SJCRH30 (cell line): ENCODE data around the gene EIF2B5. TPM values are rescaled to one million over a fixed set of nuclear protein-coding genes. Genes with fewer than 3 reads are reported as not detected.
"Not testable (repeated sequence)": the region's sequence is repeated elsewhere in the genome, so short reads cannot be mapped to it uniquely, and the experiment has no call there.

Experiments
- DNase-seq, 2 experiments: peaks; one replicate each; pipeline ENCODE4 v3.0.0-alpha.2; 2015 to 2020
- H3K27ac ChIP-seq: fragments of 250-450 bp; sonication (Bioruptor Pico); 2 replicates; pipeline ENCODE4 v1.5.1; 2020; ENCODE audit warnings: mild to moderate bottlenecking, moderate library complexity
- H3K27me3 ChIP-seq: fragments of 250-450 bp; sonication (Bioruptor Pico); 2 replicates; pipeline ENCODE4 v1.5.1; 2020; ENCODE audit warnings: mild to moderate bottlenecking, moderate library complexity
- H3K36me3 ChIP-seq: fragments of 250-450 bp; sonication (Bioruptor Pico); 2 replicates; pipeline ENCODE4 v1.5.1; 2020; ENCODE audit warnings: mild to moderate bottlenecking, moderate library complexity
- H3K4me1 ChIP-seq: fragments of 250-450 bp; sonication (Bioruptor Pico); 2 replicates; pipeline ENCODE4 v1.5.1; 2020; ENCODE audit warnings: mild to moderate bottlenecking, moderate library complexity
- H3K4me3 ChIP-seq: fragments of 250-450 bp; sonication (Bioruptor Pico); 2 replicates; pipeline ENCODE4 v1.5.1; 2020; ENCODE audit warnings: mild to moderate bottlenecking, moderate library complexity
- H3K9me3 ChIP-seq: fragments of 250-450 bp; sonication (Bioruptor Pico); replicated peaks from 2 replicates; pipeline ENCODE4 v1.5.1; 2020; ENCODE audit warnings: mild to moderate bottlenecking, moderate library complexity
- total RNA-seq: library from RNA; depleted of rRNA; stranded (reverse); fragments of >200 nt; shearing (Covaris generic); gene quantifications from 2 replicates; pipeline ENCODE4 v1.2.3, GENCODE V29; 2014

EIF2B5 gene
- total RNA-seq, 1 experiment from 2014 or later = 43.0 TPM

DNA sequence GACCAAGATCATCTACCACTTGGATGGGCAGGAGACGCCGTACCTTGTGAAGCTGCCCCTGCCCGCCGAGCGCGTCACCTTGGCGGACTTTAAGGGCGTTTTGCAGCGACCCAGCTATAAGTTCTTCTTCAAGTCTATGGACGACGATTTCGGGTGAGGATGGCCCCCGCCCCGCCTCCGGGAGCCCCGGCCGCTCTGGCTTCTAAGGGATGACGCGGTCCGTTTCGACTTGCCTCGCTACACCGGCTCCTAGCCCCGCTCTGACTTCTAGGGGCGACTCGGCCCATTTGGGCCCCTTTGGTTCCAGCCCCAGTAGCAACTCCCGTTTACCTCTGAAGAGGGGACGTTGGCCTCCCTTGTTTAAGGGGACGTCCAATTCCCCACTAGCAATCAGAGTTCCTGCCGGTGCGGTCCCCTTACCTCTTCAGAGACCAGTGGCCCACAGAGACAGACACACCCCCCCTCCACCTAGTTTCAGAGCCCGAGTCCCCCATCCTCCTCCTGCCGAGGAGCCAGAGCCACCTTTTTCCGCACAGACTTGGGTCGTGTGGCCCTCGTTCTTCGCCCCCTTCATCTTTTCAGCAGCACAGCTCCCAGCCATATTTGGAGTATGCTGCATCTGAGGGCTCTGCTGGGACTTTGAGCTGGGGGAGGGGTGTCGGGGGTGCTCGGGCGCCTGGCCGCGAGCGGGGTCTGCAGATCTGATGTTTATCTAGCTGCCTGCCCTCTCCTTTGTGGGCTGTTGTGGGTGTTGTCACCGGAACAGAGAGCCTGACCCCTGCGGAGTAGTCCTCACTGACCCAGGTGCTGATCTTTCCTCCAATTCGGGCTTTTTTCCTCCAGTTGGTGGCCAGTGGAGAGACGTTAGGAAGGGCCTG lies 20.7 kb downstream of the EIF2B5 start:
- Histone ChIP-seq H3K36me3 (peaks cover 3% of the 10 kb centered on the region; the same call in 1 of the 2 replicates), H3K27me3 (no peaks in the 10 kb centered on the region), H3K4me1 (peaks cover 7% of the 10 kb centered on the region; the same call in 1 of the 2 replicates), H3K9me3 (no peaks in the 10 kb centered on the region), H3K4me3 (peak overlapping the region; percentile 98), H3K27ac (peak overlapping the region; percentile 71)
- peak; percentile 29 to 40 for DNase-seq

DNA sequence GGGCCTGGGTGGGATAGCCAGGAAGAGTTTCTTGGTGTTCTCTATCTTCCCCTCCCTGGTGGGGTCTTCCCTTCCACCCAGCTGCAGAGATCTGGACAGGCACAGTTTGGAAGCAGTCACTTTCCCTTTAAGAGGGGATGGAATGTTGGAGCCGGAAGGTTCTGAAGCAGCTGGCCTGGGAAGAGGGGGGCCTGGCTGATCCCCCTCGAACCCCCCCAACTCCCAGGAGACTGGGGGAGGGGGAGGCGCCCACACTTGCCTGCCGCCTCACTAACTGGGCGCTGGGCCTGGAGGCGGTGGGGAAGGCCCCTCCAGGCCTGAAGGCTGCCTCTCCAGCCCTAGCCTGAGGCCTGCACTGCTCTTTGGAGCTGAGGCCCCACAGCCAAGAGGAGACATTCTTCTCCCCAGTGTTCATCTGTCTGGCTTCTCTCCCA lies 21.4 kb downstream of the EIF2B5 start:
- Histone ChIP-seq H3K36me3 (peaks cover 3% of the 10 kb centered on the region; the same call in 1 of the 2 replicates), H3K4me1 (peaks cover 7% of the 10 kb centered on the region; the same call in 1 of the 2 replicates), H3K9me3 (no peaks in the 10 kb centered on the region), H3K27ac (peak overlapping the region; percentile 71; the same call in 1 of the 2 replicates), H3K27me3 (no peaks in the 10 kb centered on the region), H3K4me3 (peak overlapping the region; percentile 98)
- peak; percentile 81 to 84 for DNase-seq

DNA sequence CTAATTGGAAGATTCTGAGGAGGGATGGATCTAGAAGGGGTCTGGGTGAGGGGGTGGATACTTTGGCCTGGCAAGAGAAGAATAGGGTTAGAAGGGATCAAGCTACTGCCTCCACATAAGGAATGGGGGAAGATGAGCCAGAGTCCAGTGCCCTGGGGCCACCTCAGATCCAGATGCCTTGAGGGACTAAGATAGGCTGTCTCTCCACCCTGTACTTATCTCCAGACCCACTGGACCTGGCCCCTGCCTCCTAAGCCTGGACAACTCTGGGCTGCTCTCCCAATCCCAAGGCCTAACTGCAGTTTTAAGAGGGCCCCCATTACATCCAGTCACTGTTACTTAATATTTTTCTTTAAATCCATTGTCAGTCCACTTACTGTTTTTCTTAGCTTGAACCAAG lies 22.0 kb downstream of the EIF2B5 start:
- H3K27me3 ChIP-seq = no peaks in the 10 kb centered on the region
- no peak overlapping the region; the same call in 1 of the 2 replicates for H3K27ac ChIP-seq
- H3K36me3 ChIP-seq = peaks cover 3% of the 10 kb centered on the region; the same call in 1 of the 2 replicates

DNA sequence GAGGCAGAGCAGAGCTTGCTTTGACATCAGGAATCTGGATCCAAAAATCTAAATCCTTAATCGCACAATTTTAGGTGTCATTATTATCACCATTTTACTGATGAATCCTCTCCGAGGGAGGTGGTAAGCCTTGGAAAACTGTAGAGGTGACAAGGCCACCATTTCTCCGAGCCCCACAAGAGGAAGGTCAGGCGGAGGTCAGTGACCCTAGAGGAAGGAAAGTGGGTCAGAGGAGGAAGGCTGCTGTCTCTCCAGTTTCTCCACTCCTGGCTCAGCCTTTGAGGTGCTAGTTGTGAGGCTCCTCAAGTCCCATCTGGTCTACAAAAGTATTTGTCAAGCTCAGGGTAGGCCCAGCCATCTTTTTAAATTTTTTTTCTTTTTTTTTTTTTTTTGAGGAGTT lies 23.2 kb downstream of the EIF2B5 start:
- peaks cover 3% of the 10 kb centered on the region; the same call in 1 of the 2 replicates for H3K36me3 ChIP-seq
- H3K27ac ChIP-seq = no peak overlapping the region
- no peak overlapping the region for H3K4me3 ChIP-seq
- H3K4me1 ChIP-seq = peaks cover 6% of the 10 kb centered on the region; the same call in 1 of the 2 replicates
- no peaks in the 10 kb centered on the region for H3K27me3 ChIP-seq
- H3K9me3 ChIP-seq = no peaks in the 10 kb centered on the region
- DNase-seq = no peak

More for the DNA sequence above, 22.0 kb downstream of the EIF2B5 start:
- peaks cover 7% of the 10 kb centered on the region; the same call in 1 of the 2 replicates for H3K4me1 ChIP-seq
- DNase-seq = no peak
- H3K9me3 ChIP-seq = no peaks in the 10 kb centered on the region
- peak overlapping the region; percentile 98 for H3K4me3 ChIP-seq

DNA sequence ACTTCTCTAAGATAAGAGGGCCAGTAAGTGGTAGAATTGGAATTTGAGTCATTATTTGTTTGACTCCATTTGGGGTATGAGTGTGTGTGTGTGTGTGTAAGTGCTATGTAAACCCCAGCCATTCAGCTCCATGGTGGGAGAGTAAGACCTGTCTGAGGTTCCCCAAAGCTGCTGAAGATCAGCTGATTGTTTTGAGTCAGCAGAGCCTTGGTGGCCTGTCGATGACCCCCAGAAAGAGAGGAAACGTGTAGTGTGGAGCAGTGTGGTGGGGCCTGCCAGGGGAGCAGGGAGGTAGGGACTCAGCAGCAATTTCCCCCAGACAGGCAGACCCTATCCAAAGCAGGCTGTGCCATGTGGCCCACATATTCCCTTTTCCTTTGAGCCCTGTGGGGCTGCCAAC lies 25.3 kb downstream of the EIF2B5 start:
- Histone ChIP-seq H3K9me3 (no peaks in the 10 kb centered on the region), H3K4me3 (no peak overlapping the region), H3K4me1 (0 out of 2 replicates have a peak, but pooled peaks cover 4% of the 10 kb centered on the region), H3K27me3 (no peaks in the 10 kb centered on the region), H3K36me3 (peaks cover 19% of the 10 kb centered on the region), H3K27ac (no peak overlapping the region)
- DNase-seq = no peak

DNA sequence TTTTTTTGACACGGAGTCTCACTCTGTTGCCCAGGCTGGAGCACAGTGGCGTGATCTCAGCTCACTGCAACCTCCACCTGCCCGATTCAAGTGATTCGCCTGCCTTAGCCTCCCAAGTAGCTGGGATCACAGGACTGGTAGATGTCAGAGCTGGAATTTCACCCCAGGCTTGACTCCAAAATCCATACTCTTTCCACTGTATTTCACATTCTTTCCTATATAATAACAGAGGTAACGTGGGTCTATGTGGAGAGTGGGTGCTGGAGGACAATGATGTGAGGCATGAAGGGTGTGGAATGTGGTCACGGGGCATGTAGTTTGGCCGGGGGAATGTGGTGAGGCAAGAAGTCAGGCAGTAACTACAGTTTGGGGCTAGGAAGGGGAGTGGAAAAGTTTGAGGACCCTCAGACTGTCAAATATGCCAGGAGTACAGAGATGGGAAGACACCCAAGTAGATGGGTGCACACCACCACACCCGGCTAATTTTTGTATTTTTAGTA lies 27.5 kb downstream of the EIF2B5 start:
- not testable (repeated sequence) for DNase-seq, H3K4me3 ChIP-seq, H3K9me3 ChIP-seq, H3K27ac ChIP-seq, H3K4me1 ChIP-seq, H3K27me3 ChIP-seq
- H3K36me3 ChIP-seq = peaks cover 37% of the 10 kb centered on the region

DNA sequence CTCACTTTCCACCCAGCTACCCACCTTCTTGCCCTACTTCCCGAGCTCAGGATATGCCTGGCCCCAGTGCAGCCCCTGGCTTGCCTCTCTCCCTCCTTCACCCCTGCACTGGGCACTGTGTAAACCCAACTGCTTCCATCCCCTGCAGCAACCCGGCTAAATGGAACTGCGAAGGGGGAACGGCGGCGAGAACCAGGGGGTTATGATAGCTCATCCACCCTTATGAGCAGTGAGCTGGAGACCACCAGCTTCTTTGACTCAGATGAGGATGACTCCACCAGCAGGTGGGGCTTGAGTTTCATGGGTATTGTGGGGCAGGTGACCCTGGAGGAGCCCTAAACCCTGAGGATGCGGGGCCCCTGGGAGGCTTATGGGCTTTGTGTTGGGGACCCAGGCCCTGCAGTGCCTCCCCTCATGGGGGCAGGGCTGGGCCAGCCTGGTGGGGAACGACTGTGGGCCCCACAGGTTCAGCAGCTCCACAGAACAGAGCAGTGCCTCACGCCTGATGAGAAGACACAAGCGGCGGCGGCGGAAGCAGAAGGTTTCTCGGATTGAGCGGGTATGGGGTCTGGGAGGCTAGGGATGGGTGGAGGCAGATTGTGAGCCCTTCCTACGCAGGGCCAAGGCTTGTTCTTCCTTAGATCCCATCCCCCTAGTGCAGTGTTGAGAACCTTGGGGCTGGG lies 29.6 kb downstream of the EIF2B5 start:
- Histone ChIP-seq H3K27me3 (no peaks in the 10 kb centered on the region), H3K36me3 (peaks cover 53% of the 10 kb centered on the region), H3K4me1 (no peaks in the 10 kb centered on the region), H3K9me3 (no peaks in the 10 kb centered on the region), H3K4me3 (no peak overlapping the region), H3K27ac (no peak overlapping the region)
- DNase-seq = no peak

DNA sequence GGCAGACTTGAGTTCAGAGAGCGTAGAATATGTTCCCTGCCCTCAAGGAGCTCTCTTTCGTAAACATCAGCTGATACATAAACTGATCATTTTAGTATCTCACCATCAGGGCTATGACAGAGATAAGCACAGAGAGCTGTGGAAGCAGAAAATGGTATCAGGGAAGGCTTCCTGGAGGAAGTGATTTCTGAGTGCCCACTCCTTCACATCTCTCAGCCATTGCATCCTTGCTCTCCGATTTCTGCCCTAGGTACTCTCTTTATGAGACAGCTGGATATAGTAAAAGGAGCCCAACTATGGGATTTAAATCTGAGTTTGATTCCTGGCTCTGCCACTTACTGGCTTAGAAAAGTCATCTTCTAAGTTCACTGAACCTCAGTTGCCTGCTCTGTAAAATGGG lies 30.4 kb downstream of the EIF2B5 start:
- Histone ChIP-seq H3K4me3 (no peak overlapping the region), H3K27me3 (no peaks in the 10 kb centered on the region), H3K27ac (no peak overlapping the region), H3K36me3 (peaks cover 51% of the 10 kb centered on the region), H3K9me3 (no peaks in the 10 kb centered on the region), H3K4me1 (no peaks in the 10 kb centered on the region)
- DNase-seq = no peak

DNA sequence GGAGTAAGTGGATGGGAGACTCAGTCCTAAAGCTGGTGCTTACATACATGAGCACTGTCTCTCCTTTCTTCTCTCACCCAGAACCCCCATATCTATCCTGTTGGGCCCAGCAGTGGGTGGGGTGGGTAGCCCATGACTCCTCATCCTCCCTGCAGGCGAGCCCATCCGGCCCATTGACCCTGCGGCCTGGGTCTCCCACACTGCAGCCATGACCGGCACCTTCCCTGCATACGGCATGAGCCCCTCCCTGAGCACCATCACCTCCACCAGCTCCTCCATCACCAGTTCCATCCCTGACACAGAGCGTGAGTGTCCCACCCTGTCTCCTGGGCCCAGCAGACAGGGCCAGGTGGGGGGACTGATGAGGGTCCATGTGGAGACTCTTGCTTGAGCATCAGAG lies 31.5 kb downstream of the EIF2B5 start:
- no peaks in the 10 kb centered on the region for H3K27me3 ChIP-seq
- H3K4me1 ChIP-seq = no peaks in the 10 kb centered on the region
- no peaks in the 10 kb centered on the region for H3K9me3 ChIP-seq
- peaks cover 58% of the 10 kb centered on the region for H3K36me3 ChIP-seq
- no peak overlapping the region for H3K27ac ChIP-seq
- no peak for DNase-seq
- H3K4me3 ChIP-seq = no peak overlapping the region

DNA sequence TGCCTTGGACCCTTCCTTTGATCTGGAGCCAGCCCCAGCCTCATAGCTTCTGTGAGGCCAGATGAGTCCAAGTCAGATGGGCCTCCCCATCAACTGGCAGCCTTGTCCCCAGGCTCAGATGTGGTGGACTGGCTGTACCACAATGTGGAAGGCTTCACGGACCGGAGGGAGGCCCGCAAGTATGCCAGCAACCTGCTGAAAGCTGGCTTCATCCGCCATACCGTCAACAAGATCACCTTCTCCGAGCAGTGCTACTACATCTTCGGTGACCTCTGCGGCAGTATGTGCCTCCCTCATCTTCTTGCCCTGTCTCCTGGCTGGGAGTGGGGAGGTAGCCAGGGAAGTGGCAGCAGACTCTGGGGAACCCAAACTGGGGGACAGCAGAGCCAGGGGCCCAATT lies 32.6 kb downstream of the EIF2B5 start:
- Histone ChIP-seq H3K36me3 (peaks cover 64% of the 10 kb centered on the region), H3K4me1 (no peaks in the 10 kb centered on the region), H3K27ac (no peak overlapping the region), H3K27me3 (no peaks in the 10 kb centered on the region), H3K9me3 (no peaks in the 10 kb centered on the region), H3K4me3 (no peak overlapping the region)
- DNase-seq = no peak

DNA sequence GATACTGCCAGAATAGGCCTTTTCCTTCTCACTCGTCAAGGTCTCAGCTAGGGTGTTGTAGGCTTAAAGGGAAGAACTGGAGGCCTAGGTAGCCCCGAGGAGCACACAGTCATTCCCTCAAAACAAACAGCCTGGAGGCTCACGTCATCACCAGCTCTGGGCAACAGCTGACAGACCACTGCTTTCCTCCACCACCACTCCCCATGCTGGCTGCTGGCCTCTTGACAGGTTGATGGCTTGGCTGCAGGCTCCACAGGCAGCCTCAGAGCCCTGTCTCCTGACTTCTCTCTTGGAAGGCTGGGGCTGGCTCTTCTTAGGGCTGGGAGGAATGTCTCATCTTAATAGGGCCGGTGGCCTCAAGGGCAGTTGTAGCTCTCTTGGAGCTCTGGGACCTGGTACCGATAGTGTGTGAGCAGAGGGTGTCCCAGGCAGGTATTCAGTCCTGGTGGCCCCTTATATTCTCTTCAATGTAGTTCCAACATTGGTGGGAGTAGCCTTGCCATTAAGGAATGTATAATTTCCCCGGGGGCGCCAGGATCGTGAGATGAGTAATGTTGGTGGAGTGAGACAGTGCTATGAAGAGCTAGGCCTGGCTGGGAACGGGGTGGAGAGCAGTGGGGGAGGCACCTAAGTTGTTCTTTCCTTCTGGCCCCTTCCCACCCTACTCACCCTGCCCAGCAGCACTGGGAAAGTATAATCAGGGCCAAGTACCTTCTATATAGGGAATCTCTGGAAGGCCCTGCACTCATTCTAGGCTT lies 33.4 kb downstream of the EIF2B5 start:
- DNase-seq = no peak
- no peak overlapping the region for H3K27ac ChIP-seq
- H3K36me3 ChIP-seq = peaks cover 63% of the 10 kb centered on the region
- no peaks in the 10 kb centered on the region for H3K9me3 ChIP-seq
- no peak overlapping the region for H3K4me3 ChIP-seq
- no peaks in the 10 kb centered on the region for H3K27me3 ChIP-seq
- H3K4me1 ChIP-seq = no peaks in the 10 kb centered on the region

DNA sequence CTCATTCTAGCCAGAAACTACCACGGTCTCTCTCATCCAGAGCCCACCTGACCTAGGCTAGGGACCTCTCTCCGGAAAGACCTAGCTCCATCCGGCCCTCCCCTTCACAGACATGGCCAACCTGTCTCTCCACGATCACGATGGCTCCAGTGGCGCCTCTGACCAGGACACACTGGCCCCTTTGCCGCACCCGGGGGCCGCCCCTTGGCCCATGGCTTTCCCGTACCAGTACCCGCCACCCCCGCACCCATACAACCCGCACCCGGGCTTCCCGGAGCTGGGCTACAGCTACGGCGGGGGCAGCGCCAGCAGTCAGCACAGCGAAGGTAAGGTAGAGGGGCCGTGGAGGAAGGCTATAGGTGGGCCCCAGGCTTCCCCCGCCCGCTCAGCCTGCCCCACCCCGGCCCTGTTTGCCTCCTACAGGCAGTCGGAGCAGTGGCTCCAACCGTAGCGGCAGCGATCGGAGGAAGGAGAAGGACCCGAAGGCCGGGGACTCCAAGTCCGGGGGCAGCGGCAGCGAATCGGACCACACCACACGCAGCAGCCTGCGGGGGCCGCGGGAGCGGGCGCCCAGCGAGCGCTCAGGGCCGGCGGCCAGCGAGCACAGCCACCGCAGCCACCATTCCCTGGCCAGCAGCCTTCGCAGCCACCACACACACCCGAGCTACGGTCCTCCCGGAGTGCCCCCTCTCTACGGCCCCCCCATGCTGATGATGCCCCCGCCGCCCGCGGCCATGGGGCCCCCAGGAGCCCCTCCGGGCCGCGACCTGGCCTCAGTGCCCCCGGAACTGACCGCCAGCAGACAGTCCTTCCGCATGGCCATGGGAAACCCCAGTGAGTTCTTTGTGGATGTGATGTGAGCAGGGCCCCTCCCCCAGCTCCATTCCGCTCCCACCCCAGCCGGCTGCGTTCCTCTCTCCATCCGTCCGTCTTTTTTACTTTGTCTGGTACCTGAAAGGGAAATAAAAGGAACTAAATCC lies 35.0 kb downstream of the EIF2B5 start:
- no peak overlapping the region for H3K4me3 ChIP-seq
- no peaks in the 10 kb centered on the region for H3K9me3 ChIP-seq
- H3K4me1 ChIP-seq = peaks cover 5% of the 10 kb centered on the region
- H3K36me3 ChIP-seq = peaks cover 51% of the 10 kb centered on the region
- DNase-seq = no peak
- H3K27me3 ChIP-seq = no peaks in the 10 kb centered on the region
- no peak overlapping the region for H3K27ac ChIP-seq

DNA sequence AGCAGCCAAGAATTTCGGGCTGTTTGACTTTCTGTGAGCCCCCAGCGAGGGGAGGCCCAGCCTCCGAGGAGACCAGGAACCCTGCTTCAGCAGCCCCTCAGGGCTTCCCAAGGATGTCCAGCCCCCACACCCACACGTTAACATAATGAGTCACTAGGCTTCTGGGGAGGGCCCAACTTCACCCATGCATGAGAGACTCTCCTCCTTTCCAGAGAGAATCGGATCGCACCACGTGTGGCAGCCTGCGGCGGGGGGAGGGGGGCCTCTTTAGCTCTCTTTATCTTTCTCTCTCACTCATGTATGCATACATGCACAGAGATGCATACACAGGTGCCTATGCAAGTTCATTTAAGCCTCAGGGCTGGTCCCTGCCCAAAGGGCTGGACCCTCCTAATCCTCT lies 36.4 kb downstream of the EIF2B5 start:
- Histone ChIP-seq H3K4me3 (no peak overlapping the region), H3K27me3 (no peaks in the 10 kb centered on the region), H3K27ac (no peak overlapping the region), H3K9me3 (no peaks in the 10 kb centered on the region), H3K4me1 (peaks cover 5% of the 10 kb centered on the region), H3K36me3 (peaks cover 37% of the 10 kb centered on the region)
- no peak for DNase-seq
